DMS79 treated with DMSO at 0.1 percent for 48 hours (cell line): ENCODE data around the gene RALGPS1.

Experiments used
- DNase-seq: peaks from one replicate; lab custom pipeline; 2025; lab: John Stamatoyannopoulos, UW

Gene RALGPS1

DNA sequence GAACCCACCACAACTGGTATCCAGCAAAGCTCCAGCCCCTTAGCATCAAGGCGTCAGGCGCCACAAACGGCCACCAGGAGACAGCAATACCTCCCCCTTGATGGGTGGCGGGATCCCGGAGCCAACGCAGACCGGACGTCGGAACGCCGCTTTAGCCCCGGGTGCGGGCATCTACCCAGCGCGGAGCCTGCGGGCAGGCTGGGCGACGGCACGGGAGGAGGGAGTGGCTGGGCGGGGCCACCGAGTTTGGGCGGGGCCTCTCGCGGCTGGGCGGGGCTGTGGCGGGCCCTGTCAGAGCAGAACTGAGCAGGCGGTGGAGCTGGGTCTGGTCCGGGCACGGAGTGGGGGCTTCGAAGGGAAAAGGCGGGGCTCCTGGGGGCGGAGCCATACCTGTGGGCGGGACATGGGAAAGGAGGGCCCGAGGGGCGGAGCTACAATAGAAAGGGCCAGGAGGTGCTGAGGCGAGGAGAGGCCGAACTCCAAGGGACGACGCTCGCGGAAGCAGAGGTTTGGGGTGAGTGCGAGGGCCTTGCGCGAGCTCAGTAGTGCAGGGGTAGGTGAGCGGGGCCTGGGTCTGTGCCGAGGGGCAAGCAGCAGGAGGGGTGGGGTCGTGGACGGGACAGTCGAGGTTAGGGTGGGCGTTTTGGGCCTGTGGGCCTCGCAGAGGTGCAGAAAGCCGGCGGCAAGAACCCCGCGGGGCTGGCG, 309.7 kb downstream of the RALGPS1 start:
- peak; percentile 49 for DNase-seq

- DNase-seq, result peak; percentile 86
Measured at GRCh38 chr9:127224883-127225739, 310.5 kb downstream of the RALGPS1 start.

- DNase-seq, result peak; percentile 20
Measured at GRCh38 chr9:127225801-127226625, 311.4 kb downstream of the RALGPS1 start.

DNA sequence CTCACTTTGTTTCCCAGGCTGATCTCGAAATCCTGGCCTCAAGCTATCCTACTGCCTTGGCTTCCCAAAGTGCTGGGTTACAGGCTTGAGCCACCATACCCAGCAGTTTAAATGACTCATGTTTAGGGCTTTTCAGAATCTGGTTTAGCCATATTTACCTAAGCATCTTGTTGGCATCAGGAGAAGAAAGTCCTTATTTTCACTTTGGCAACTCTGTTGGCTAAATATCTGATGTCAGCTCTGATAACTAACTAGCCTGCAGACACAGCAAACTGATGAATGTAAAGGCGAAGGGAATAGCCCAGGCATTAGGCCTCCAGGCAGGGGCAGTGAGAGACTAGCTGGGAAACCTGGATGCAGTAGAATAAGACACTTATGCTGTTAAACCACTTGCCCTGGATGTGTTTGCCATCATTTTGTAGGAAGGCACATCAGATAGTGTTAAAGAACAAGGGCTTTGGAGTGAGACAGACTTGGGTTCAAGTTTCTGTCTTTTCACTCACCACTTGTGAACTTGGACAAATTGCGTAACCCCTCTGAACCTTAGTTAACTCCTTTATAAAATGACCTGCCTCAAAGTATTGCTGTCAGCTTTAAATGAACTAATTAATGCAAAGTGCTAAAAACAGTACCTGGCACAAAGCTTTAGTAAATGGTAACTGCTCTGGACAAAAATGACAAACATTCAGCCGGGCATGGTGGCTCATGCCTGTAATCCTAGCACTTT, 315.3 kb downstream of the RALGPS1 start:
- DNase-seq, result no peak

DNA sequence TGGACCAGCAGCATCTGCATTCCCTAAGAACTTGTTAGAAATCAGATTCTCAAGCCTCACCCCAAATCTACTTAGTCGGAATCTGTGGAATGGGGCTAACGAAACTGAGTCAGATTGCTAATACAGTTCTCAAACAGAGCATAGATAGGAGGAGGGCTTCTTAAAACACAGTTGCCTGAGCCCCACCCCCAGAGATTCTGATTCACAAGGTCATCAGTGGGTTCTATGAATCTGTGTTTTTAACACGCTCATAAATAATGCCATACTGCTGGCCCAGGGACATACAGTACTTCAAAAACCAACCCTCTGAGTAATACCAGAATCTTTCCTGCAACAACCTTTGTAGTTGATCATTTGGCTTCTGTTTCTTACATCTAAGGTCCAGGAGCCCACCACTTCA, 317.1 kb downstream of the RALGPS1 start:
- DNase-seq, result no peak

- DNase-seq, result no peak
Measured at GRCh38 chr9:127232833-127233549, 318.4 kb downstream of the RALGPS1 start.

DNA sequence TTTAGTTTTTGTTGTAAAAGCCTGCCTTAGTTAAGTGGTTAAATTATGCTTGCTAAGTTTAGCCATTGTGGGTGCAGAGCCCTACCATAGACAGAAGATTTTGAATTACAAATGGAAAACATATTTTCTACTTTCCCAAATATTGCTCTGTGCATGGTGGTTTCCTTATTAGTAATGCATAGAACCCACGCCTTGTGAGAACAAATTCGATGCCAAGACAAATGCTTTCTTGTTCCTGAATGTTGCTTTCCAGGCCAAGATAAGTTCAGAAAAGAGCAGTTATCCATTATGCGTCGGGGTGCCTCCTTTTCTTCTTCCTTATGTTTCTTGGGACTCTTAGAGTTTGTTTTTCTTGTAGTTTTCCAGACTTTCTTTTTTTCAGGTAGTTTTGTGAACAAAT, 319.0 kb downstream of the RALGPS1 start:
- no peak for DNase-seq

DNA sequence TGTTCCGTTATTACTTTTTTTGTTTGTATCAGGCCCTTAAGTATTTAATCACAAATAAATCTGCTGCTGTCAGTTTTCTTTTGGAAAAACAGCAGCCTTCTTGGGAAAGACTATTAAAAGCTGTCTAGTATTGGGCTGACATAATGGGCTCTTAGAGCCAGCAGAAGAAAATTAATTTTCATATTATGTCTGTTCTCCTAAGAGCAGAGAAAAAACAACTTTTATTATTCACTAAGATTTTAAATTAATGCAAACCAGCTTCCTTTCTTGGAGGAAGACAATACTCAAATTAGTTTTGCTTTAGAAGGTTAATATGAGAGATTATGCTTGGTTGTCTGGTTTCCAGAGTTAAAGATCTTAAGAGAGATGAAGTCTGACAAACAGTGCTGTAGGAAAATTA, 319.4 kb downstream of the RALGPS1 start:
- DNase-seq, result no peak

DNA sequence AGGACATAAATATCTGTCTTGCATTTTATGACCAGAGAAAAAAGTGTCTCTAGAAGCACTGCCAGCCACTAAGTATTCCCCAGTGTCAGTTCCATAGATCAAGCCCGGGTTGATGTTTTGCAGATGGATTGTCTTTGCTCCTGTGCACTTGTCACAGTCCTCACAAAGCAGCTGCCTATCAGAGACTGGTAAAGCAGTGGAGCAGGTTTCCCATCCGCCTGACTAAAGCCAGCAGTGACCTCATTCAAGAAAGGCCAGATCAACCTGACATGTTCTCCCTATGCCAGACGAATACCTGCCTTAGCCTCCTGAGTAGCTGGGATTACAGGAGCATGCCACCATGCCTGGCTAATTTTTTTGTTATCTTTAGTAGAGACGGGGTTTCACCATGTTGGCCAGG, 323.2 kb downstream of the RALGPS1 start:
- no peak for DNase-seq

GRCh38 chr9:127241354-127241753, 326.8 kb downstream of the RALGPS1 start:
- no peak for DNase-seq

GRCh38 chr9:127244609-127245601, 330.3 kb downstream of the RALGPS1 start:
- peak; percentile 93 for DNase-seq

GRCh38 chr9:127245637-127246164, 331.1 kb downstream of the RALGPS1 start:
- no peak for DNase-seq

DNA sequence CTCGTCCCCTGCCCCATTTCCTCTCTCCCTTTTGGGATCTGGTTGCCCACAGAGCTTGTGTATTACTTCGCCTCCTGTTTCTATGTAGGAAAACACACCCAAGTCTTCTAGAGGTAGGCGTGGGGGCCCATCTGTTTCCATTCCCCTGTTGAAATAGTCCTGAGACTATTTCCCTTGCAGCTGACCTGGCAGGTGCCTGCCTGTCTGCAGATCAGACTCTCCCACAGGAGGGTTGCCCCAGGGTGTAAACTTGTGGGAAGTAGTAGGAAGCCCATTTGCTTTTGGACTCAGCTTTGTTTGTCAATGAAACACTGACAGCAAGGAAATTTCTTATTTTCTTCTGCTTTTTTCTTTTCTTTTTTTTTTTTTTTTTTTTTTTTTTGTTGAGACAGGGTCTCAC, 333.7 kb downstream of the RALGPS1 start:
- DNase-seq, result no peak

- no peak for DNase-seq
Measured at GRCh38 chr9:127249877-127250276, 335.3 kb downstream of the RALGPS1 start.

- no peak for DNase-seq
Measured at GRCh38 chr9:127250896-127251391, 336.4 kb downstream of the RALGPS1 start.

DNA sequence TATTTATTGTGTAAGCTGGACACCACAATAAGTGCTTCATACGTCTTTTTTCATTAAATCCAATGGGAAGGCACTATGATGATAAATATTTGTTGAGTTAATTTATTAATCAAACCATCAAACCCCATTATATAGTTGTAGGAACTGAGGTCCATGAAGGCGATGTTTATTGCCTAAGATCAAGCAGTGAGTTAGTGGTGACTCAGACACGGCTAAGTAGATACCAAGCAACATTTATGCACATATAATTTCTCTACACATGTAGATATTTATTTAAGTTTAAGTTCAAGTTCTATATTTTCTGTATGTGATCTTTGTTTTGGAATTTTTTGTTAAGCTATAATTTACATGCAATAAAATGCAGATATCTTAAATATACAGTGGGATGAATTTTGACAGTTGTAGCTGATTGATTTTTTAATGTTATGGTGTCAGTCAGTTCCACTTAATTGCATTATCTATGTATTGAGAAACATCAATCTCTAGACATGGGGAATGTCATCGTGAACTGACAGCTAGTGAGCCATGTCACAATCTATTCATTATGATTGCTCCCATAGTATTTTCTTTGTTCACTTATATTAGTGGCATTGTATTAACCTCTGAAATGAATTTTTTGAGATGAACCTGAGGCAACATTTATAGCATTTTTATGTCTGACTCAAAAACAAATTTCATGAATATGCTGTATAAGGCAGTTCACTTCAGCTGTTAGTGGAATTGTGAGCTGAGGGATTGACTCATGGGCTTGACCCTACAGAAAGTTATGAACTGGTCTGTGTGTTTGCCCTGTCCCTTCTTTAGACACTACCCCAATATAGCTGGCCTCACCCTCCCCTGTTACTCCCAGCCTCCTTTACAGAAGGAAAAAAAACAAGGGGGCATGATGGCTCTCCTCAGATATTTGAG, 338.1 kb downstream of the RALGPS1 start:
- no peak for DNase-seq

GRCh38 chr9:127253446-127253845, 338.9 kb downstream of the RALGPS1 start:
- DNase-seq, result no peak

- DNase-seq, result no peak
Measured at GRCh38 chr9:127255692-127256091, 341.1 kb downstream of the RALGPS1 start.
